HCT116 (cell line): ENCODE data around the gene LPAR2. TPM values are rescaled to one million over a fixed set of nuclear protein-coding genes. Genes with fewer than 3 reads are reported as not detected.

Experiments
- ATAC-seq: fragments of 200-7000 bp; cut with Tn5 transposase; 2 replicates; pipeline ENCODE4 v1.9.1; 2020; ENCODE audit warnings: mild to moderate bottlenecking, moderate library complexity
- BruUV-seq: library from RNA; stranded (reverse); fragments of 400-500 nt; replicated peaks from 2 replicates; lab custom pipeline; 2021; lab: Mats Ljungman, UMichigan
- CTCF ChIA-PET: fragments of 300-600 bp; sonication (Branson Sonifier 250); formaldehyde crosslinking; loops from one replicate; lab custom pipeline; 2021; ENCODE audit warnings: antibody characterized with exemption; lab: Charles Lee
- POLR2A ChIA-PET: fragments of 300-600, 350-600 bp; sonication (Branson Sonifier 250); formaldehyde crosslinking; loops from one replicate; lab custom pipeline; 2021; ENCODE audit warnings: antibody characterized with exemption; lab: Charles Lee
- RAD21 ChIA-PET, 2 experiments: fragments of 300-600 bp; sonication (Branson Sonifier 250); formaldehyde crosslinking; loops; one replicate each; lab custom pipeline; 2023; ENCODE audit warnings: low total read pairs in 2 of 2; ENCODE audit not compliant: uncharacterized antibody in 2 of 2, unreplicated experiment in 2 of 2, low non-redundant PET in 1 of 2; lab: Charles Lee
- DNase-seq: peaks from one replicate; pipeline ENCODE4 v3.0.0-alpha.2; 2010; ENCODE audit warnings: low read depth, low spot score
- H2AFZ ChIP-seq: fragments of 200-600 bp; shearing (Covaris generic), sonication (generic); 2 replicates; pipeline ENCODE4 v1.6.1; 2017; ENCODE audit warnings: low read depth, mixed run types, mixed read lengths, antibody characterized with exemption, low read length; ENCODE audit not compliant: poor library complexity, severe bottlenecking
- H3K27ac ChIP-seq: 2 replicates; pipeline ENCODE4 v1.5.1; 2012; ENCODE audit warnings: low read depth, low read length
- H3K27me3 ChIP-seq: fragments of 200-600 bp; sonication (generic); 2 replicates; pipeline ENCODE4 v1.6.1; 2016; ENCODE audit warnings: mixed run types, low read length, mixed read lengths; ENCODE audit not compliant: insufficient read depth
- H3K36me3 ChIP-seq, 2 experiments: fragments of 200-500 bp in 1 of 2; fragments of 200-600 bp in 1 of 2; sonication (Bioruptor generic) in 1 of 2; sonication (generic) in 1 of 2; 2 replicates each; pipeline versions ENCODE4 v1.5.1 to v1.6.1; 2014 to 2016; ENCODE audit warnings: low read length in 2 of 2, inconsistent platforms in 1 of 2, mixed read lengths in 1 of 2, mixed run types in 1 of 2; ENCODE audit not compliant: insufficient read depth in 2 of 2, control insufficient read depth in 1 of 2
- H3K4me1 ChIP-seq, 2 experiments: fragments of 200-600 bp in 1 of 2; sonication (generic) in 1 of 2; 2 replicates each; pipeline versions ENCODE4 v1.5.1 to v1.6.1; 2012 to 2017; ENCODE audit warnings: low read length in 2 of 2, inconsistent platforms in 1 of 2, mild to moderate bottlenecking in 1 of 2, mixed read lengths in 1 of 2, mixed run types in 1 of 2, moderate library complexity in 1 of 2; ENCODE audit not compliant: insufficient read depth in 2 of 2, control insufficient read depth in 1 of 2
- H3K4me2 ChIP-seq: fragments of 200-600 bp; sonication (generic); 2 replicates; pipeline ENCODE4 v1.6.1; 2017; ENCODE audit warnings: mixed run types, low read length, mixed read lengths
- H3K4me3 ChIP-seq, 2 experiments: fragments of 200-600 bp in 1 of 2; sonication (generic) in 1 of 2; replicated peaks in 1 of 2; 2 replicates each; pipeline ENCODE4 v1.5.1; 2011 to 2016; ENCODE audit warnings: low read length in 2 of 2, control low read depth in 1 of 2, low read depth in 1 of 2, mild to moderate bottlenecking in 1 of 2, mixed read lengths in 1 of 2, mixed run types in 1 of 2
- H3K79me2 ChIP-seq: fragments of 200-600 bp; sonication (generic); 2 replicates; pipeline ENCODE4 v1.6.1; 2017; ENCODE audit warnings: mild to moderate bottlenecking, mixed run types, low read length, moderate library complexity, mixed read lengths; ENCODE audit not compliant: insufficient read depth
- H3K9ac ChIP-seq: fragments of 200-600 bp; sonication (generic); 2 replicates; pipeline ENCODE4 v1.6.1; 2016; ENCODE audit warnings: low read length, mixed read lengths
- H3K9me2 ChIP-seq: fragments of 200-600 bp; sonication (generic), shearing (Covaris generic); 2 replicates; pipeline ENCODE4 v1.6.1; 2017; ENCODE audit warnings: mixed run types, mild to moderate bottlenecking, moderate library complexity; ENCODE audit not compliant: insufficient read depth
- H3K9me3 ChIP-seq, 2 experiments: fragments of 200-500 bp in 1 of 2; fragments of 200-600 bp in 1 of 2; sonication (Bioruptor generic) in 1 of 2; sonication (generic) in 1 of 2; 2 replicates each; pipeline ENCODE4 v1.6.1; 2014 to 2017; ENCODE audit warnings: low read length in 2 of 2, mixed read lengths in 2 of 2, inconsistent platforms in 1 of 2, low read depth in 1 of 2, mild to moderate bottlenecking in 1 of 2, mixed run types in 1 of 2, moderate library complexity in 1 of 2; ENCODE audit not compliant: control insufficient read depth in 1 of 2, insufficient read depth in 1 of 2
- H4K20me1 ChIP-seq: fragments of 200-600 bp; sonication (generic), shearing (Covaris generic); 2 replicates; pipeline ENCODE4 v1.6.1; 2017; ENCODE audit warnings: mixed run types, mild to moderate bottlenecking, moderate library complexity; ENCODE audit not compliant: insufficient read depth
- ATF3 ChIP-seq: IDR thresholded peaks from 2 replicates; pipeline ENCODE4 v1.6.1; 2012
- CEBPB ChIP-seq: IDR thresholded peaks from 2 replicates; pipeline ENCODE4 v1.6.1; 2012; ENCODE audit warnings: low read depth
- EGR1 ChIP-seq: IDR thresholded peaks from 2 replicates; pipeline ENCODE4 v1.6.1; 2012; ENCODE audit warnings: low read depth
- JUND ChIP-seq: IDR thresholded peaks from 2 replicates; pipeline ENCODE4 v1.6.1; 2012
- MAX ChIP-seq: IDR thresholded peaks from 2 replicates; pipeline ENCODE4 v1.6.1; 2012
- POLR2AphosphoS5 ChIP-seq: IDR thresholded peaks from 2 replicates; pipeline ENCODE4 v1.6.1; 2011; ENCODE audit warnings: mild to moderate bottlenecking, low read depth, low read length, moderate library complexity
- REST ChIP-seq: IDR thresholded peaks from 2 replicates; pipeline ENCODE4 v1.6.1; 2012; ENCODE audit warnings: low read depth
- SIN3A ChIP-seq: IDR thresholded peaks from 2 replicates; pipeline ENCODE4 v1.6.1; 2012; ENCODE audit warnings: low read depth
- SP1 ChIP-seq: IDR thresholded peaks from 2 replicates; pipeline ENCODE4 v1.6.1; 2012; ENCODE audit warnings: low read depth
- SRF ChIP-seq: IDR thresholded peaks from 2 replicates; pipeline ENCODE4 v1.6.1; 2012; ENCODE audit warnings: low read depth
- ZFX ChIP-seq: fragments of 450-650 bp; IDR thresholded peaks from 2 replicates; pipeline ENCODE4 v1.6.1; 2017
- intact Hi-C: fragments of 100-400 bp; cut with micrococcal nuclease; formaldehyde crosslinking; loops from 2 replicates; pipeline ENCODE4 v1.10.0; 2022
- total RNA-seq: library from RNA; stranded (reverse); gene quantifications from one replicate; pipeline ENCODE4 v1.2.1, GENCODE V29; 2021; ENCODE audit not compliant: unreplicated experiment

LPAR2 gene
- total RNA-seq, 1 experiment from 2014 or later = 28.2 TPM

- H3K9me2 ChIP-seq = no peaks in the 10 kb centered on the region
- H2AFZ ChIP-seq = no peak overlapping the region
- DNase-seq = no peak
- H3K36me3 ChIP-seq = peaks cover 5 to 17% of the 10 kb centered on the region in 2 experiments; a peak in 3 of 4 replicates
- CTCF ChIA-PET = no interaction called here
- no peak overlapping the region for H3K4me3 ChIP-seq
- RAD21 ChIA-PET = no interaction called here
- ATAC-seq = no peak
- no peaks in the 10 kb centered on the region for H4K20me1 ChIP-seq
- TF ChIP-seq SP1 (no peak), CEBPB (no peak), REST (no peak)
- TF ChIP-seq, all 23 proteins: peak for 0
- POLR2A ChIA-PET = no interaction called here
- H3K79me2 ChIP-seq = peaks cover 10% of the 10 kb centered on the region; the same call in 1 of the 2 replicates
- H3K4me2 ChIP-seq = no peak overlapping the region
- intact Hi-C loops = no loop called here
- no TSS peak for BruUV-seq
- no peak overlapping the region for H3K27ac ChIP-seq
- no peaks in the 10 kb centered on the region for H3K27me3 ChIP-seq
- no peaks in the 10 kb centered on the region for H3K9me3 ChIP-seq
- peaks cover 4 to 22% of the 10 kb centered on the region in 2 experiments for H3K4me1 ChIP-seq
- no peak overlapping the region for H3K9ac ChIP-seq
Observed at GRCh38 chr19:19630062-19630414, 2.0 kb upstream of the LPAR2 start.

- Histone ChIP-seq H3K79me2 (peaks cover 10% of the 10 kb centered on the region; the same call in 1 of the 2 replicates), H2AFZ (no peak overlapping the region), H3K27me3 (no peaks in the 10 kb centered on the region), H3K9ac (peak overlapping the region; percentile 92), H4K20me1 (no peaks in the 10 kb centered on the region), H3K27ac (peak overlapping the region; percentile 96), H3K4me3 (peak overlapping the region; percentile 67 to 76), H3K36me3 (peaks cover 2 to 5% of the 10 kb centered on the region in 2 experiments; a peak in 2 of 4 replicates), H3K9me3 (no peaks in the 10 kb centered on the region), H3K9me2 (no peaks in the 10 kb centered on the region), H3K4me1 (peaks cover 4 to 22% of the 10 kb centered on the region in 2 experiments), H3K4me2 (peak overlapping the region; percentile 97)
- ChIA-PET RAD21 (interaction anchor here in 1 of 2 experiments (0.7 kb wide), 2 partner anchors 63 to 77 kb away, joined by 3 read pairs; no protein-coding TSS in a partner anchor), CTCF (interaction anchor here (0.6 to 0.7 kb wide), 2 partner anchors 15 to 98 kb away, joined by 3 to 6 read pairs; no protein-coding TSS in a partner anchor), POLR2A (interaction anchor here (0.9 kb wide), 1 partner anchor 26 kb away, joined by 3 read pairs; no protein-coding TSS in a partner anchor)
- no TSS peak for BruUV-seq
- DNase-seq (peak; percentile 61), ATAC-seq (peak; percentile 62)
- intact Hi-C loops = no loop called here
- TF ChIP-seq SRF = no peak
- no peak; the same call in 1 of the 2 replicates for TF ChIP-seq EGR1
- TF ChIP-seq ATF3 = peak; percentile 92; the same call in 1 of the 2 replicates
- peak; percentile 88 for TF ChIP-seq CEBPB
- TF ChIP-seq POLR2AphosphoS5 = peak; percentile 20; the same call in 1 of the 2 replicates
- peak; percentile 8; the same call in 1 of the 2 replicates for TF ChIP-seq ZFX
- TF ChIP-seq SIN3A = no peak
- TF ChIP-seq MAX = 0 out of 2 replicates have a peak, but pooled peaks have one; percentile 38
- TF ChIP-seq JUND = peak; percentile 29; the same call in 1 of the 2 replicates
Observed at GRCh38 chr19:19628501-19629134, 598 bp upstream of the LPAR2 start.
